Posterior cingulate gyrus (tissue), 11 donors: Measurements from ENCODE around the gene ANLN.

Experiments
- DNase-seq, 10 donors: peaks; one replicate each; pipeline versions ENCODE4 v3.0.0 to v3.0.0-alpha.2; 2020 to 2021; ENCODE audit warnings: mixed read lengths in 3 of 10
- intact Hi-C: fragments of 100-400 bp; cut with DNase I; formaldehyde crosslinking; loops from one replicate; pipeline ENCODE4 v1.15.1; 2023

The ANLN gene, protein sequence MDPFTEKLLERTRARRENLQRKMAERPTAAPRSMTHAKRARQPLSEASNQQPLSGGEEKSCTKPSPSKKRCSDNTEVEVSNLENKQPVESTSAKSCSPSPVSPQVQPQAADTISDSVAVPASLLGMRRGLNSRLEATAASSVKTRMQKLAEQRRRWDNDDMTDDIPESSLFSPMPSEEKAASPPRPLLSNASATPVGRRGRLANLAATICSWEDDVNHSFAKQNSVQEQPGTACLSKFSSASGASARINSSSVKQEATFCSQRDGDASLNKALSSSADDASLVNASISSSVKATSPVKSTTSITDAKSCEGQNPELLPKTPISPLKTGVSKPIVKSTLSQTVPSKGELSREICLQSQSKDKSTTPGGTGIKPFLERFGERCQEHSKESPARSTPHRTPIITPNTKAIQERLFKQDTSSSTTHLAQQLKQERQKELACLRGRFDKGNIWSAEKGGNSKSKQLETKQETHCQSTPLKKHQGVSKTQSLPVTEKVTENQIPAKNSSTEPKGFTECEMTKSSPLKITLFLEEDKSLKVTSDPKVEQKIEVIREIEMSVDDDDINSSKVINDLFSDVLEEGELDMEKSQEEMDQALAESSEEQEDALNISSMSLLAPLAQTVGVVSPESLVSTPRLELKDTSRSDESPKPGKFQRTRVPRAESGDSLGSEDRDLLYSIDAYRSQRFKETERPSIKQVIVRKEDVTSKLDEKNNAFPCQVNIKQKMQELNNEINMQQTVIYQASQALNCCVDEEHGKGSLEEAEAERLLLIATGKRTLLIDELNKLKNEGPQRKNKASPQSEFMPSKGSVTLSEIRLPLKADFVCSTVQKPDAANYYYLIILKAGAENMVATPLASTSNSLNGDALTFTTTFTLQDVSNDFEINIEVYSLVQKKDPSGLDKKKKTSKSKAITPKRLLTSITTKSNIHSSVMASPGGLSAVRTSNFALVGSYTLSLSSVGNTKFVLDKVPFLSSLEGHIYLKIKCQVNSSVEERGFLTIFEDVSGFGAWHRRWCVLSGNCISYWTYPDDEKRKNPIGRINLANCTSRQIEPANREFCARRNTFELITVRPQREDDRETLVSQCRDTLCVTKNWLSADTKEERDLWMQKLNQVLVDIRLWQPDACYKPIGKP

DNA sequence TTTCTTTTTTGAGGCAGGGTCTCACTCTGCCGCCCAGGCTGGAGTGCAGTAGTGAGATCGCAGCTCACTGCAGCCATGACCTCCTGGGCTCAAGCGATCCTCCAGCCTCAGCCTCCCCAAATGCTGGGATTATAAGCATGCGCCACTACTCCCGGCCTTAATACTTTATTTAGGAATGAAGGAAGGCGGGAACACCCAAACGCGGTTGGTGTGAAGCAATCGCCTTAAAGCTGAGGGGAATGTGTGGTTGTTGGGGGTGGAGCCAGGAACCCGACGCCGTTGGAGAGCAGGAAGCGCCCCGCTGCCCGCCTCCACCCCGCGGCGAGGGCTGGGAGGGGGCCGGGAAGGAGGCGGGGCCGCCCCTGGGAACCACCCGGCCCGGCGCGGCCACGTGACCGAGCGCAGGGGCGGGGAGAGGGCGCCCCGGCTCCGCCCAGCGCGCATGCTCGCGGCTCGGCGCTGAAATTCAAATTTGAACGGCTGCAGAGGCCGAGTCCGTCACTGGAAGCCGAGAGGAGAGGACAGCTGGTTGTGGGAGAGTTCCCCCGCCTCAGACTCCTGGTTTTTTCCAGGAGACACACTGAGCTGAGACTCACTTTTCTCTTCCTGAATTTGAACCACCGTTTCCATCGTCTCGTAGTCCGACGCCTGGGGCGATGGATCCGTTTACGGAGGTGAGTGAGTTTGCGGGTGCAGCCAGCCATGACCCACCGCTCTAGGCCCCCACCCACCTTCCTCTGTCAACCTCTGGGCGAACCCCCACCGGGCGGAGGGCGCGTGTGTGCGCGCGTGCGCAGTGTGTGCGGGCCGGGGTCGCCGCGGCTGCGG, at the start of gene ANLN:
Gene ANLN (plus strand): TSS at position 492 of the 828 bp plus-strand sequence. CDS start 165 bp downstream, at position 657.
- peak; percentile 81 to 99 (median 88) for DNase-seq
- intact Hi-C loops: no loop called here

DNA sequence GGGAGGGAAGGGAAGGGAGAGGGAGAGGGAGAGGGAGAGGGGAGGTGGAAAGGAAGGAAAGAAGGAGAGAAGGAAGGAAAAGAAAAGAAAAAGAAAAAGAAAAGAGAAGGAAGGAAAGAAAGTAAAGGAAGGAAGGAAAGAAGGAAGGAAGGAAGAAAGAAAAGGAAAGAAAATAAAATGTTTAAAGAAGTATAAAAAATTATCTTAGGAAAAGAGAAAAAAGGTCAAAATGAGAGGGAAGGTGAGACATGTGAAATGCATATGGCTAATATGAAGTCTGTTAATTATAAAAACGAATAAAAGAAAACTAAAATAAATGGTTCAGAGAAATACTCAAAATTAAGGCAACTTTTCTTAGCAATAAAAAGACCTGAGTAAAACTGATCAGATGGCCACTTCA, 46.1 kb upstream of the ANLN start:
- no peak for DNase-seq
- intact Hi-C loops: no loop called here

DNA sequence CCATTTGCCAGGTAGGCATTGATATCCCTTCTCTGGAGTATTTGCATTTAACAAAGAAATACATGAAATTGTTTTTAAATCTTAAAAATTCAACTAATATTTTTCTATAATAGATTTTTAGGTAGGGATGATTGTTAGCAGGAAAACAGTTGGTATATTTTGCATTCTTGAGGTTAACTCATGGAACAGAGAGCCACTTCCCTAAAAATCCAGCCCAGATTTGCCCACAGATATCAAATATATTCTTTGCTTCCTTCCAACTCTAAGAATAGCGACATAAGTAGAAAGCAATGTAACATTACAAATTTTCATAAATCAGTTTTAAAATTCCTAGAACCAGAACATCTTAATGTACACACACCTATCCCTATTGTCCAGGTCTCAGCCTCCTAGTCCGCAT, 45.0 kb upstream of the ANLN start:
- no peak for DNase-seq
- intact Hi-C loops: no loop called here

DNA sequence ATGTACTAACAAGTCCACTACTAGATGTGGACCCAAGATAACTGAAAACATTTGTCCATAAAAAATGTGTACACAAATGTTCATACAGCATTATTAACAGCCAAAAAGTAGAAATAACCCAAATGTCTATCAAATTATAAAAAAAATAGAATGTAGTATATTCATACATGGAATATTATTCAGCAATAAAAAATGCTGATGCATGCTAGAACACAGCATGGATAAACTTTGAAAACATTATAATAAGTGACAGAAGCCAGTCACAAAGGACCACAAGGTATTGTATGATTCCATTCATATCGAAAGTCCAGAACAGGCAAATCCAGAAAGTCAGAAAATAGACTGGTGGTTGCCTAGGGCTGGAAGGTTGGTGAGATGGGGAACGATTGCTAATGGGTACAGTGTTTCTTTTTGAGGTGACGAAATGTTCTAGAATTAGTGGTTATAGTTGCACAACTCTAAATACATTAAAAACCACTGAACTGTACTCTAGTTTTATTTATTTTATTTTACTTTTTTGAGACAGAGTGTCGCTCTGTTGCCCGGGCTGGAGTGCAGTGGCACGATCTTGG, 43.3 kb upstream of the ANLN start:
- intact Hi-C loops: no loop called here
- no peak for DNase-seq

DNA sequence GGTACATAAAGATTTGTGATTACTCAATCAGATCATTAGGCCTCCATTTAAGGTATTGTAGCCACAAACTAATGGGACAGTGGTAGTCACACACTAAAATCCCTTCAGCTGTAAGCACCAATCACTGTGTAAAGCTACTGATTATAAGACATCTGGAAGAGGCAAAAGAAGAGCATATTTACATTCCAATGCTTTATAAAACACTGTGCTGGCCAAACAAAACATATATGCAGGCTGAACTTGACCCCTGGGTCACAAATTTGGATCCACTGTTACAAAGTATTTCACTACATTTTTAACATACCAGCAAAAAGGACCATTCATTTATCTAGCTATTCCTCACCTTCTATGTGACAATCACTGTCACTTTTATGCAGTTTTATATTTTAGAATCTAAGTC, 41.4 kb upstream of the ANLN start:
- no peak for DNase-seq

DNA sequence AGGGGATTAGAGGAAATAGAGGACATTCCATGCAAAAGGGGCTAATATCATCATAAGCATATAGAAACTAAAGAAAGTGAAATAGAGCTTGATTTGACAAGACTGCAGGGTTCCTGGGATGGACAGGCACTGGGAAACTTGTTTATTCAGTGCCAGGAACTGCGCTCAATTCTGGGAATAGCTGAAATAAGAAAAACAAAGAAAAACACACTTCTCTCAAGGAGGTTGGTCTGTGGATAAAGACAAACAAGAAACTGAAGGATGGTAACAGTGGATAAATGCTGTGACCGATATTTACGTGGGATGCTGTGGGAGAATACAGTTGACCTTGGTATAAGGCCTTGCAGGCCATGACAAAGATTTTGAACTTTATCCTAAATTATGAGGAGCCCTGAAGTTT, 40.9 kb upstream of the ANLN start:
- no peak for DNase-seq
- intact Hi-C loops: no loop called here

More for the DNA sequence above, 41.4 kb upstream of the ANLN start:
- intact Hi-C loops: no loop called here

DNA sequence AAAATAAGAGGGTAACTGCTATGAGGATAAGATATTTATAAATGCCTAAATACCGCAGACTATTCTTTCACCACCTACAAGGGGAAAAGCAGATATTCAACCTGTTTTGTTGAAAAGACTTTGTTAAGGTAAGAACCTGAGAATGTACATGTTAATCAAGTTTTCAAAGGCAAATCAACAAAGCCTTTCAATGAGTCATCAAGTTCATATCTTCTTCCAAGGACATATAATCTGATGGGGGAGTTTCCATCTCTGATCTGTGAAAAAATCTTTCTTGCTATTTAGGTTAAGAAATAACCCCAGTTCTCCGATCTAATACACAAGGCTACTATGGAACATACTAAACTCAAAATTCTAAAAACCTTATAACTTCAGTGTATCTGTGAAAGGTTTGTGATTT, 40.0 kb upstream of the ANLN start:
- intact Hi-C loops: no loop called here
- no peak for DNase-seq

DNA sequence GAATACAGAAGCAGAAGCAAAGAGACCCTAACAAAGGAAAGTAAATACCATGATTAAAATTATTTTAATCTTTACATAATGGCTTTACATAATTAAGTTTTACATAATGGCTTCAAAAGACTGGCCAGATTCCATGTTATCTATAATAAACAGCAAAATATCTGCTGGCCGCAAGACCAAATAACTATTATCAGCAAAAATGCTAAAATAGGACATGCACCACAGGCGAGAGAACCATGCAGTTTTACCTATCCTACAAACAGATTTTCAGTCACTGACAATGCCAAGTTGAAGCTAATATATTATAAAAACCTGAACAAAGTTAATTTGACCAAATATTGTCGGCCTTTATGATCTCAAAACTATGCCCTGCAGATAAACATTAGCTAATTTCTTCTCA, 34.2 kb upstream of the ANLN start:
- intact Hi-C loops: no loop called here
- DNase-seq: no peak

DNA sequence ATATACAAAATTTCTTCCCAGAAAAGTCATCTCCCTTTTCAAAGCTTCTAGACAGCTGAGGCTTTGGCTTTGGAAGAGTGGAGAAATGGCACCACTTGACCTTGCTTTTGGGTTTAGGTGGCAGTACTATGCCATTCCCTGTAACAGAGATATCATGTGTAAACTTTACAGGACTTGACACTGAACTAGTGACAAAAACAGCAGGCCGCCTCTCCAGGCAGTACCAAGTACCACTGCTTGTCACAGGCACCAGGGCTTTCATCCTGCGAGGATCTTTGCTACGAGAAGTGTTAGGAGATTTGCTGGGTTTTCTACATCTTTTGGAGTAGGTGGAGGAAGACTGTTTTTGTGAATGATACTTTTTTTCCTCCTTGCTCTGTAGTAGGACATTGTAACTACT, 32.6 kb upstream of the ANLN start:
- intact Hi-C loops: no loop called here
- peak in 1 of 10 donors; percentile 24 for DNase-seq

DNA sequence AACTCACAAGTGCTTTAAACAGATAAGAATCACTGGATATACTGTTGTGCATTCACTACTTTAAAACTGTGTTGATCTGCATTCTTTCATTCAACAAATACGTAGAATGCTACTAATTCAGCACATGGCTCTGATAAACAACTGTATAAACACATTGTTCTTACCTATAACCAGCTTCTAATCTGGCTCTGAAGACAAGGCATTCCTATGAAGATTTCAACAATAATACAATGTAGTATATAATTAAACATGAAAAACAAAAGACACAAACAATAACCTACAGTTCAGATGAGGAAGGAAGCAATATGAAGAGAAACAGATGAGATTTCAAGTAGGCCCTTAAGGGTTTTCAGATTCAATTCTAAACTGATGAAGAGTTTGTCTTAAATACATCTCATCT, 31.1 kb upstream of the ANLN start:
- DNase-seq: no peak

DNA sequence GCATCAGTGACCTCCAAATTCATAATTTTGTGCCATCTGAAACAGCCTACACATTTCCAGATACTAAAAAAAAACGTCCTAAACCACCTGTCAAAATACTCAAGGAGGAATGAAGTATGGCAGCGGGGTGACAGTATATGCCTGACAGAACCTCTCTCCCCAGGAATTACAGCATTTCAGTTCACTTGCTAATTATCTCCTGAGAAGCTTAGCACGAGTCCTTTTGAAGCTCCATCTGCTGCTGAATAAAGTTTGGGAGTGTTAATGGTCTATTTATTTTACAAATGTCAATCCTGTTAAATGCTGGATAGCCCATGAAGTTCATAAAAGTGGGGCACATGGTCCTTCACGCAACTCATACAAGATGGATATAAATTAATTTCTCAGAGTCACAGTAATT, 29.4 kb upstream of the ANLN start:
- intact Hi-C loops: no loop called here
- DNase-seq: no peak

More for the DNA sequence above, 31.1 kb upstream of the ANLN start:
- intact Hi-C loops: no loop called here

DNA sequence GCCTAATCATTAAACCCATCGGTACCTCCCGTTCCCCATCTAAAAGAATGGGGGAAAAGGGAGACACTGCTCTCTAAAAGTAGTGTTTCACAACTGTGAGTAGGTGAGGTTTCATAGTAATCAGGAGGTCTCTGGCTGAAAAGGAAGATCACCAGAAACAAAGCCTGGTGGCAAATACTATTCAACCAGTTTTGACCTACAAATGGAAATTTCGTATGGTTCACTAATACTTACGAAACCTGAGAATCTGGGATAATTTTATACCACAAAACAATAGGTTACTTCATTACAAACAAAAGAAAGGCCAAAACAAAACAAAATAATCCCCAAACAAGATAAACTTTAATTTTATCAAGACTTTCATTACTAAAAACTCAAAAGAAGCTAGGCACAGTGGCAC, 28.4 kb upstream of the ANLN start:
- intact Hi-C loops: no loop called here
- DNase-seq: no peak

DNA sequence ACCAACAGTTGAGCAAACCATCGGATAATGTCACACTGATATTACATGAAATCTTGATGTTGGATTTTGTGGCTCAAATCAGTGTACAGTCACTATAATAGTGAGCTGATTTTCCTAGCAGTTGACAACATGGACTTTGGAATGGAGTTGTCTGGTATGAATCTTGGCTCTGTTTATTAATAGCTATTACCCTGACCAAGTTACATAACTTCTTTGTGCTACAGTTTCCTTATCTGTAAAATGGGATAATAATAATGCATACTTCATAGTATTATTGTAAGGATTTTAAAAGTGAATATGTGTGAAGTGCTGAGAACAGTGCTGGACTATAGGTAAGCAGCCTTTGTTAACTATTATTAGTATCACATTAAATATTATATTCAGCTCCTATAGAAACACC, 26.1 kb upstream of the ANLN start:
- intact Hi-C loops: no loop called here

DNA sequence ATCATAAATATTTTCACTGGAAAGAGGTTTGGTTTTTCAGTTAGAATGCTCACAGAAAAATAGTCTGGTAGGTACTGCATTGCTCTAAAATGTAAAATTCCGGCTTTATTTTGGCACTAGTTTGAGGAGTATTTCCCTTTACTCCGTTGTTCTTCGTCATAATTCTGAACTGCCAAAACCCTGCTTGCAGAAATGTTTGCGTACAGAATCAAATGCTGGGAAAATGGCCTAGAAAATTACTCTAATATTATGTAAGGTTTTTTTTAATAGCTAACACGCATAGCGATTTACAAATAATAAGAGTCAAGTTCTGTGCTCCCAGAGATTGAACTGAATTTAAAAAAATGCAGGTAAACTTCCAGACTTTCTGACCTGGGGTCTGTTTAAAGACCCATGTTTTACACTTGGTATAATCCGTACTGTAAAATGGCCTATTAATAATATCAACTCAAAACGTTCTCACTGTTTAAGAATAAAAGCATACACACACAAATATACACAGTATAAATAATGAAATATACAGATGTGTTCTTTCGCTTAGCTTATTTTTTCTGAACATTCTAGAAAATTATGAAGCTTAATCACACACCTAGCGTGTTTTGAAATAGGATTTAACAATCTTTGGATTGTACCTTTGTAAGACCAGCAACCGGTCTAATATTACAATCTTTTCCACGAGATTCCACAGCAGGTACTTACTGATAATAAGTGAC, 23.5 kb upstream of the ANLN start:
- no peak for DNase-seq
- intact Hi-C loops: no loop called here

More for the DNA sequence above, 26.1 kb upstream of the ANLN start:
- DNase-seq: no peak

DNA sequence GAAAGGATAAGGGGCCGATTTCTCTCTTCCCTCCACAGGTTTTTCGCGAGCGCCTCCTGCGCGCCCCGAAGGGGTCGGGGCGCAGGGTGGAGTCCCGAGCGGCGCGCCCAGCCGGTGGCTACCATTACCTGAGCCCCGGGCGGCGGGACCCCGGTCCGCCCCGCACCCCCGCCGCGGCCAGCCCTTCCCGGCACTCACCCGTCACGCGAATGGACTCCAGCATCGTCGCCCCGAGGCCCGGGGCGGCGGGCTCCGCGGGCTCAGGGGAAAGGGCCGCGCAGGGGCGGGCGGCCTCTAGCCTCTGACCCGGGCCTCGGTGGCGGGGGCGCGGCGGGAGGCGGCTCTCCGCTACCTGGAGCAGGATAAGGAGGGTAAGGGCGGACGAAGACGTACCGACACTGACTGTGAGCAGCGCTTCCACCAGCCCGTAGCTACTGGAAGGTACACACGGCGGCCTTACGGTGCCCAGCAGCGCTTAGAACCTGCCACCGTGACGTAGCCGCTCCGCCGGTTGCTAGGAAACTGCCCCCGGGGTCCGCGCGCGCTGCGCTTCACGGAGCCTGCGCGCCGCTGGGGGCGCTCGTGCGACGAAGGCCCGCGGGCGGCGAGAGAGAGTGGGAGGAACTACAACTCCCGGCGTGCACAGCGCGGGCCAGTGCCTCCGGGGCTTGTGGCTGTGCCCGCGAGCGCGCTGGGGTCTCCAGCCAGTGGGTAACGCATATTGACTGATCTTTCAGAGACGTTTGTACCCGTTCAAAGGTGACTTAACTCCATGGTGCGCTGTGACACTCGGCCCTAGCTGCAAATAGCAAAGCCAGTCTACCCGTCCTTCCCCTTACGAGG, 22.7 kb upstream of the ANLN start:
- intact Hi-C loops: no loop called here
- DNase-seq: peak; percentile 82 to 98 (median 90)

DNA sequence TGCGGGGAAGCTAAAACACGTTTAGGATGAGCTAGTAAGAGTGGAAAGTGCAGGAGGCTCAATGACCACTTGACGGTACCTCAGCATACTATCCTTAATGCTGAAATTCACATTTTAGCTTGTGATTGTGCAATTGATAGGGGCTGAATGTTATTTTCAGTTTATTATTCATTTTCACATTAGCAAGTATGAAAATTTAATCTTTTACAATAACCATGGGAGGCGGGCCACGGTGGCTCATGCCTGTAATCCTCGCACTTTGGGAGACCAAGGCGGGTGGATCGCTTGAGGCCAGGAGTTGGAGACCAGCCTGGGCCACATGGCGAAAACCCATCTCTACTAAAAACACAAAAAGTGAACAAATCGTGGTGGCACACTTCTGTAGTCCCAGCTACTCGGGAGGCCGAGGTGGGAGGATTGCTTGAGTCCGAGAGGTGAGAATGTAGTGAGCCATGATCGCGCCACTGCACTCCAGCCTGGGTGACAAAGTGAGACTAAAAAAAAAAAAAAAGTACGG, 22.0 kb upstream of the ANLN start:
- intact Hi-C loops: no loop called here
- peak in 1 of 10 donors; percentile 21 for DNase-seq

DNA sequence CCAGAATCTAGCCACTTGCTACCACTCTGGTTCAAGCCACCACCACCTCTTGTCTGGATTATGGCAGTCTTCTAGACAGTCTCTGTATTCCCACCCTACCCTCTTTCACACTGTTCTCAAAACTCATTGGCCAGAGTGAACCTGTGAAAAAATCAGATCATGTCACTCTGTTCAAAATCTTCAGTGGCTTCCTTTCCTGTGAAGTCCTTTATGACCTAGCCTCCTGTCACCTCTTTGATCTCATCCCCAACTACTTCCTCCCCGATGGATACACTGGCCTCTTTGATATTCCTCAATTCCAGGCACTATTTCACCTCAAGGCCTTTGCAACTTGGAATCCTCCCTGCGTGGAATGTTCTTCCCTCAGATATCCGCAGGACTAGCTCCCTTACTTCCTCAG, 21.2 kb upstream of the ANLN start:
- DNase-seq: no peak
- intact Hi-C loops: no loop called here

DNA sequence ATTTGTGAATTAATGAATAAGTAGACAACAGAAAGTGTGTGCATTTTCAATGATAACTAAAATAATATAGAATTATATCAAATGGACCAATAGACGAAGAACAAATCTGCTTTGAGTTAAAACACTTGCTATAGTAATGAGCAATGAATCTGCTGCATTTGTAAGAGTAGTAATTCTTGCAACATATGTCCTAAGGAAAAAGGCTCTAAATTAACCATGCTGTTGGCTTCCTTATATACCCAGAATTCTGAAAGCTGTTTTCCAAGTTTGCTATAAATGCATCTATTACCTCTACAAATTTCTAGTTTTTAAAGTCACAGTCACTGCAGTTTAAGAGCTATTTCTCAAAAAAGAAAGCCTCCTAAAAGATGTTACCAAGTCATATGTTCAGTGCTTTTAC, 20.5 kb upstream of the ANLN start:
- intact Hi-C loops: no loop called here
- no peak for DNase-seq
